ENCODE measurements around the gene NSUN3.

The NSUN3 gene

DNA sequence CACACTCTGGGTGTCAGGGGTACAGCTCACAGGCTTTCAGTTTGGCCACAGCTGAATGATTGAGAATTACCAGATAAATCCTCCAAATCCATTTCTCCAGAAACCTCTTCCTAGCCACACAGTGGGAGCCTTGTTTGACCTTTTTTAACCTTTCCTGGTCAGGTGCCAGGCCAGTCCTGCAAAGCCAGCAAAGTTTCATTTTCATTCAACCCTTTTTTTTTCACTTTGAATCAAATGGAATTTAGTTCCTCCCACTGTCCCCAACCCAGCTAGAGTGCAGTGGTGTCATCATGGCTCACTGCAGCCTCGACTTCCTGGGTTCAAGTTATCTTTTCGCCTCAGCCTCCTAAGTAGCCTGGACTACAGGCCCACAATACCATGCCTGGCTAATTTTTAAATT lies 67.8 kb downstream of the NSUN3 start:
- H3K27ac Mint-ChIP-seq, result no peak overlapping the region
- H3K4me1 Mint-ChIP-seq (ENCODE audit: low read depth), result no peaks in the 10 kb centered on the region
- peaks cover 5% of the 10 kb centered on the region for H3K36me3 Mint-ChIP-seq (ENCODE audit: low read depth)
- peaks cover 4% of the 10 kb centered on the region for H3K9me3 Mint-ChIP-seq
- H3K27me3 Mint-ChIP-seq (ENCODE audit: low read depth), result no peaks in the 10 kb centered on the region
- no peak overlapping the region for H3K4me3 Mint-ChIP-seq

DNA sequence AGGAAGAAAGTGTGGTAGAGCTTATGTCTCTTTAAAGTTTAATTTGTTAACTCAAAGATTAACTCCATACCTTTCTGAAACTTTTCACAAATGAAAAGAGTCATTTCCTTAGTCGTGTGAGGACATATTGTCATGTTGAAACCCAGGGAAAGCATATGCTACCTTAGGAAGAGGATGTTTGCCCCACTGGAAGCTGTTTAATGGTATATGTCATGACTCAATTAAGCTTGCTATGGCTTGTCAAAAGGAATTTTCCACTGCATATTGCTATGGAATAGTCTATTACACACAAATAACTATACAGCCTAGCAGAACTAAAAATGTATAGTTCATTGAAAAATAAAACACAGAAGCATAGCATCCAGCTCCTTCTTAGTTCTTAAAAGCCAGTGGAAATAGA lies 69.9 kb downstream of the NSUN3 start:
- Mint-ChIP-seq H3K4me1 (ENCODE audit: low read depth) (no peaks in the 10 kb centered on the region), H3K9me3 (peaks cover 4% of the 10 kb centered on the region), H3K36me3 (ENCODE audit: low read depth) (no peaks in the 10 kb centered on the region), H3K4me3 (no peak overlapping the region), H3K27me3 (ENCODE audit: low read depth) (no peaks in the 10 kb centered on the region), H3K27ac (no peak overlapping the region)

GRCh38 chr3:94136133-94136532 lies 73.3 kb downstream of the NSUN3 start:
- Mint-ChIP-seq H3K9me3 (peaks cover 4% of the 10 kb centered on the region), H3K27ac (no peak overlapping the region), H3K27me3 (ENCODE audit: low read depth) (no peaks in the 10 kb centered on the region), H3K4me1 (ENCODE audit: low read depth) (no peaks in the 10 kb centered on the region), H3K36me3 (ENCODE audit: low read depth) (no peaks in the 10 kb centered on the region), H3K4me3 (no peak overlapping the region)

DNA sequence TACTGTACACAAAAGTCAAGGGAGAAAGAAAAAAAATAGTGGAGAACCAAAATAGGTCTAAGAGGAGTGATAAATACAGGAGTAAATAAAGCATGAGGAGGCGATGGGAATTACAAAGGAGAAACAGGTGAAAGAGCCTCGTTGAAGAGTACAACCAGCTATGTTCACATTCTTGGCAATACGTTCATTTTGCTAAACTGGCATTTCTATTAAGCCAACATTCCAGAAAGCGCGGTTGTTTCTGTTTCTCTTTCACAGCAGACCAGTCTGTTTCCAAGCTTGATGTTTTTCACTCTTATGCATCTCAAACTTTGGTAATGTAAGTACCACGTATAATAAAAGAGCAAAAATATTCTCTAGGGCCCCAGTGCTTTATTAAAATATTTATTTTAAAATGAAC lies 74.5 kb downstream of the NSUN3 start:
- Mint-ChIP-seq H3K9me3 (peaks cover 4% of the 10 kb centered on the region), H3K4me3 (no peak overlapping the region), H3K27ac (no peak overlapping the region)

DNA sequence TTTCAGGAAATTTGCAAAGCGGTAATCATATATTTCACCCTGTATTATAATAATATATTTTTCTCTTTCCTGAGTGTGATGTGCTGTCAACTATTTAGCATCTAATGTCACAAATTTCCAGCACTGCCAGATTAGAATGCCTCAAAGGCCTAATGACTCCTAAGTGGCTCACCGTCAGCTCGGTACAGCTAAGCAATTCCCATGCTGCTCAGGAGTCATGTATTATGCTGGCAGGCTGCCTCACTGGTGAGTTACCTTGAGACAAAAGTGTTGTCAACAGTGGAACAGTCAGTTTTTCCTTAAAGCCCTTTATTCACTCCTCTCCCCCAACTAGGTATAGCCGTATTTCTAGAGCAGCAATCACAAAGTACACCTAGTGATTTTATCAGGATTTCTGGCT lies 83.6 kb downstream of the NSUN3 start:
- Mint-ChIP-seq H3K4me1 (ENCODE audit: low read depth) (no peaks in the 10 kb centered on the region), H3K9me3 (no peaks in the 10 kb centered on the region), H3K27ac (no peak overlapping the region), H3K4me3 (no peak overlapping the region), H3K27me3 (ENCODE audit: low read depth) (no peaks in the 10 kb centered on the region), H3K36me3 (ENCODE audit: low read depth) (no peaks in the 10 kb centered on the region)

More for the DNA sequence above, 74.5 kb downstream of the NSUN3 start:
- Mint-ChIP-seq H3K36me3 (ENCODE audit: low read depth) (no peaks in the 10 kb centered on the region), H3K4me1 (ENCODE audit: low read depth) (no peaks in the 10 kb centered on the region), H3K27me3 (ENCODE audit: low read depth) (no peaks in the 10 kb centered on the region)

DNA sequence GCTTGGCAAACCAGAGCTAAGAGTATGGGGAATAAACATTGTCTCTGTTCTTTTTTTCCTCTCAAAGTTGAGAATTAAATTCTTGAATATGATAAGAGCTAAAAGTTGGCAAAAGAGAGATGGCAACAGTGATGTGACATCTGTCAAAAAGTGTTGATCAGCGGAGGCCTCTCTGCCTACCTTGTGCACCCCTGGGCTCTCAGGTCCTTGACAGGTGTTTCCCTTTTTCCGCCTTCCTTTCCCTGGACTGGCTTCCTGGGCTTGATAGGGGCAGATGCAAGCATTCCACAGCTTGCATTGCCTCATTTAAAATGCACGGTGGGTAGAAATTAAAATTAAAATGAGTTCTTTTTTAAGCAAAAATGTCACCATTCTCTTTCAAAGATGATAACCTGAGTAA lies 84.2 kb downstream of the NSUN3 start:
- Mint-ChIP-seq H3K36me3 (ENCODE audit: low read depth) (no peaks in the 10 kb centered on the region), H3K4me1 (ENCODE audit: low read depth) (no peaks in the 10 kb centered on the region), H3K27ac (no peak overlapping the region), H3K4me3 (no peak overlapping the region), H3K9me3 (no peaks in the 10 kb centered on the region), H3K27me3 (ENCODE audit: low read depth) (no peaks in the 10 kb centered on the region)

DNA sequence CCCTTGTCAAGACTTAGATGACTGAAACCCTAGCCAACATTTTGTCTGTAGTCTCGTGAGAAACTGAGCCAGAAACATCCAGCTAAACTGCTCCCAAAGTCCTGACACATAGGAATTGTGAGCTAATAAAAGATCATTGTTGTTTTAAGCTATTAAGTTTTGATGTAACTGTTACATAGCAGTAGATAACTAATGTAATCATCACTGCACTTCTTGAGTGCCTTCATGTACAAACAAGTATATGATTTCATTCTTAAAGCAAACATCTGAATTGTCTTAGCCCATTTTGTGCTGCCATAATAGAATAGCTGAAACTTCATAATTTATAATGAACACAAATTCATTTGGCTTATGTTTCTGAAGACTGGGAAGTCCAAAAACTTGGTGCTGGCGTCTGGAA lies 87.3 kb downstream of the NSUN3 start:
- no peaks in the 10 kb centered on the region for H3K4me1 Mint-ChIP-seq (ENCODE audit: low read depth)
- H3K27ac Mint-ChIP-seq, result no peak overlapping the region
- H3K4me3 Mint-ChIP-seq, result no peak overlapping the region
- no peaks in the 10 kb centered on the region for H3K27me3 Mint-ChIP-seq (ENCODE audit: low read depth)
- no peaks in the 10 kb centered on the region for H3K36me3 Mint-ChIP-seq (ENCODE audit: low read depth)
- no peaks in the 10 kb centered on the region for H3K9me3 Mint-ChIP-seq

- Mint-ChIP-seq H3K9me3 (no peaks in the 10 kb centered on the region), H3K27ac (no peak overlapping the region), H3K4me1 (ENCODE audit: low read depth) (no peaks in the 10 kb centered on the region), H3K4me3 (no peak overlapping the region), H3K36me3 (ENCODE audit: low read depth) (no peaks in the 10 kb centered on the region), H3K27me3 (ENCODE audit: low read depth) (no peaks in the 10 kb centered on the region)
Observed at GRCh38 chr3:94156626-94157025, 93.8 kb downstream of the NSUN3 start.

DNA sequence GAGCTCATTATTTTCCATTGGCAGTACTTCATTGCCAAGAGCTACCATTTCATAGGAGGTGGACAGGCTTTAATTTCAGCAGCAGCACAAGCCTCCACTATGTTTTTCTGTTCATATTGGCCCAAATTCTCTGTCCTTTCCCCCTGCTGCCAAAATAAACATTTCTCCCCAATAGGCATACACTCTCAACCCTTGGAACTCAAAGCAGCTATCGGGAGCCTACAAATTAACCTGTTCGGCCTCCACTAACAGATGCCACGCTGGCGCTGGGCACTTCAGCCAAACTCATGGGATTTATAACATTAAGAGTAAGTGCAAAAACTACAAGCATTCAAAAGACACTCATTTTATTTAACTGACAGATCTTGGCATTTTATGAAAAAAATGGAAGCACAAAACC lies 95.7 kb downstream of the NSUN3 start:
- H3K27ac Mint-ChIP-seq, result no peak overlapping the region
- no peaks in the 10 kb centered on the region for H3K4me1 Mint-ChIP-seq (ENCODE audit: low read depth)
- H3K36me3 Mint-ChIP-seq (ENCODE audit: low read depth), result no peaks in the 10 kb centered on the region
- no peaks in the 10 kb centered on the region for H3K27me3 Mint-ChIP-seq (ENCODE audit: low read depth)
- H3K4me3 Mint-ChIP-seq, result no peak overlapping the region
- no peaks in the 10 kb centered on the region for H3K9me3 Mint-ChIP-seq

- H3K27me3 Mint-ChIP-seq (ENCODE audit: low read depth), result no peaks in the 10 kb centered on the region
- H3K27ac Mint-ChIP-seq, result no peak overlapping the region
- no peaks in the 10 kb centered on the region for H3K4me1 Mint-ChIP-seq (ENCODE audit: low read depth)
- no peaks in the 10 kb centered on the region for H3K36me3 Mint-ChIP-seq (ENCODE audit: low read depth)
- no peak overlapping the region for H3K4me3 Mint-ChIP-seq
- no peaks in the 10 kb centered on the region for H3K9me3 Mint-ChIP-seq
Observed at GRCh38 chr3:94159062-94159828, 96.4 kb downstream of the NSUN3 start.

DNA sequence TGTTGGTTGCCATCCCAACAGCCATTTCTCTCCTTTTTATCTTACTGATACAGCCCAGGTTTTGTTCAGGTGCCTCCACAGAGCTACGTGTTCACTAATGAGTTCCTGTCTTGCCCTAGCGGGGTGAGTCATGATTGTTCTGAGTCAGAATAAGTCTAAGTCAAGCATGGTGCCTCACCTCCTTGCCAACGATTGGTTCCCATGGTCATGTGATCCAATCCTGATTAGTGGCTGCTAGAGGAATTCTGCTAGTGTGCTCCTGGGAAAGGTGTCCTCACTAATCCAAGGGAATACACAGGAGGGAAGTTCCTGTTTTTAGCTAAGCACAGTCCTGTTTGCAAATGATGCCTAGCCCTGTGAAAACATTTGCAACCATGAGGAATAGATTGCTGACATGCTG lies 99.8 kb downstream of the NSUN3 start:
- Mint-ChIP-seq H3K4me3 (no peak overlapping the region), H3K27ac (no peak overlapping the region), H3K9me3 (no peaks in the 10 kb centered on the region), H3K36me3 (ENCODE audit: low read depth) (no peaks in the 10 kb centered on the region), H3K27me3 (ENCODE audit: low read depth) (no peaks in the 10 kb centered on the region), H3K4me1 (ENCODE audit: low read depth) (no peaks in the 10 kb centered on the region)

DNA sequence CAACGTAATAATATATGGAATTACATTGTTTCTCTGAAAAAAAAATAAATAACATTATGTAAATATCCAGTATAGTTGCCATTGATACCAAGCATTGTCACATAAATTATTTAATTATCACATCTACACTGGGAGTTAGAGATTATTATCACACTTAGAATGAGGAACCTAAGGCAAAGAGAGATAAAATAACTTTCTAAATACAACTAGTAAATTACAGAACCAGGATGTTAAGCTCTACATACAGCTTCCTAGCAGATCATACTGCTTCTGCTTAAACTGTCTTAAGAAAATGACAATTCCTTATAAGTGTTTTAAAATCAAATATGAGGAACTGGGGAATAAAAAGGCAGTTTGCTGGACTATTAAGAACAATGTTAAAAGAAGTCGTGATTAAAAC lies 104.5 kb downstream of the NSUN3 start:
- no peaks in the 10 kb centered on the region for H3K9me3 Mint-ChIP-seq
- H3K36me3 Mint-ChIP-seq (ENCODE audit: low read depth), result no peaks in the 10 kb centered on the region
- no peak overlapping the region for H3K4me3 Mint-ChIP-seq
- no peaks in the 10 kb centered on the region for H3K4me1 Mint-ChIP-seq (ENCODE audit: low read depth)
- no peaks in the 10 kb centered on the region for H3K27me3 Mint-ChIP-seq (ENCODE audit: low read depth)
- H3K27ac Mint-ChIP-seq, result no peak overlapping the region

GRCh38 chr3:94167796-94168195 lies 104.9 kb downstream of the NSUN3 start:
- Mint-ChIP-seq H3K27ac (no peak overlapping the region), H3K4me1 (ENCODE audit: low read depth) (no peaks in the 10 kb centered on the region), H3K4me3 (no peak overlapping the region), H3K9me3 (no peaks in the 10 kb centered on the region), H3K27me3 (ENCODE audit: low read depth) (peaks cover 3% of the 10 kb centered on the region), H3K36me3 (ENCODE audit: low read depth) (no peaks in the 10 kb centered on the region)

GRCh38 chr3:94171954-94172353 lies 109.1 kb downstream of the NSUN3 start:
- no peak overlapping the region for H3K4me3 Mint-ChIP-seq
- no peaks in the 10 kb centered on the region for H3K4me1 Mint-ChIP-seq (ENCODE audit: low read depth)
- H3K9me3 Mint-ChIP-seq, result no peaks in the 10 kb centered on the region
- no peak overlapping the region for H3K27ac Mint-ChIP-seq
- no peaks in the 10 kb centered on the region for H3K36me3 Mint-ChIP-seq (ENCODE audit: low read depth)
- H3K27me3 Mint-ChIP-seq (ENCODE audit: low read depth), result peaks cover 4% of the 10 kb centered on the region

DNA sequence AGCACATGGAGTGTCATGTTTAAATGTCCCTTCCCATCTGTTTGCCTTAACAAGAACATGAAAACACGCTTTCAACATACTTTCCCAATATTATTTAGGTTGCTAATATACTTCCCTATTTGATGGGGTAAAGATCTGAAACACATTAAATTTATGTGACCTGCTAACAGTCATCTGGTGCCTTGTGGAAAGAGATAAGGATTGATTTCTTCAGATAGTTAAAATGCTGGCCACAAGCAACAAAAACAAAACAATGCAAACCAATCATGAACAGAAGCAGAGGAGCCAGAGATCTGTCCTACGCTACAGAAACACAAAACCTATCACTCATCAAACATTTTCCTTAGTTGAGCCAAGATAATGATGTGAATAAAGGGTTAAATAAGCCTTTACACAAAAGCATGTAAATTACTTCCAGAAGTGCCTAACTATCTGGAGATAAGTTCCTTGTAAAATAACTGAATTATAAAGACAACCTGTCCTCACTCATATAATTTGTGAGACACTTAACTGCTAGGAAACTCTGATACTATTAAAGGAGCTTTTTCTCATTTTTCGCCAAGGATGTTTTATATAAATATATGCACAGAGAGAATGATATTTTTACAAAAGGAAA lies 109.9 kb downstream of the NSUN3 start:
- no peaks in the 10 kb centered on the region for H3K4me1 Mint-ChIP-seq (ENCODE audit: low read depth)
- no peak overlapping the region for H3K4me3 Mint-ChIP-seq
- no peak overlapping the region for H3K27ac Mint-ChIP-seq
- peaks cover 4% of the 10 kb centered on the region for H3K27me3 Mint-ChIP-seq (ENCODE audit: low read depth)
- no peaks in the 10 kb centered on the region for H3K36me3 Mint-ChIP-seq (ENCODE audit: low read depth)
- H3K9me3 Mint-ChIP-seq, result no peaks in the 10 kb centered on the region

All from T-helper 1 cell treated with Interleukin-12 subunit alpha and Interleukin-12 subunit beta and Interleukin-4 antibody, amounts not matched to agents 30 μg/mL and 1 μg/mL, for 36 hours (primary cell).